ENCODE results near the gene ZFP2.

Gene ZFP2

DNA sequence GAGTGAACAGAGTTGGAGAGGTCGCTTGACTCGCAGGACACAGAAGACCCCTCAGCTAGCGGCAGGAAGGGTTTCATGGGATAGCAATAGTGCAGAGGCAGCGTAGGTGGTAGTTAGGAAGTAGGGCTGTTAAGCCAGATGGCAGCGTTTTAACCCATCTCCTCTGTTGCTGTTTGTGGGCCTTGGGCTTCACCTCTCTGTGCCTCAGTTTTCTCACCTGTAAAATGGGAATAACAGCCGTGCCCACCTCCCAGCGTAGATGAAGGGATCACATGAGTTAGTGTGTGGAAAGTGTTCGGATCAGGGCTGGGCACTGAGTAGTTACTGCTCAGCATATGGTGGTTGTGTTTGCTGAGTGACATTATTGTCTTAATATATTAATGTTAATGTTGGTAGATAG lies 34.1 kb upstream of the ZFP2 start:
- no peak for TF ChIP-seq EGR1 (IDR thresholded peaks at IDR 0.05)
- no peak for TF ChIP-seq TAF1 (IDR thresholded peaks at IDR 0.05; ENCODE audit: low read depth)
- no peak for TF ChIP-seq EP300 (IDR thresholded peaks at IDR 0.05; ENCODE audit: borderline replicate concordance)
- no peak for TF ChIP-seq YY1 (IDR thresholded peaks at IDR 0.05; ENCODE audit: low read depth)
- no peak for TF ChIP-seq TEAD4 (IDR thresholded peaks at IDR 0.05)
- TF ChIP-seq TCF12 (IDR thresholded peaks at IDR 0.05; ENCODE audit: low read depth): no peak
- TF ChIP-seq REST (IDR thresholded peaks at IDR 0.05; ENCODE audit: low read depth): no peak
- TF ChIP-seq CEBPB (IDR thresholded peaks at IDR 0.05): no peak
- TF ChIP-seq CREB1 (IDR thresholded peaks at IDR 0.05; ENCODE audit: low read depth): no peak
- TF ChIP-seq NFIC (IDR thresholded peaks at IDR 0.05): no peak
- TF ChIP-seq FOXM1 (IDR thresholded peaks at IDR 0.05; ENCODE audit: borderline replicate concordance, low read depth): no peak
- TF ChIP-seq MAX (IDR thresholded peaks at IDR 0.05): no peak
- TF ChIP-seq RAD21 (IDR thresholded peaks at IDR 0.05; ENCODE audit: low read depth): no peak
- no peak for TF ChIP-seq ZBTB7A (IDR thresholded peaks at IDR 0.05; ENCODE audit: low read depth)
- no peak for TF ChIP-seq USF1 (IDR thresholded peaks at IDR 0.05)

- TF ChIP-seq EP300 (IDR thresholded peaks at IDR 0.05; ENCODE audit: borderline replicate concordance) (no peak), MAX (IDR thresholded peaks at IDR 0.05) (no peak), TEAD4 (IDR thresholded peaks at IDR 0.05) (no peak), RAD21 (IDR thresholded peaks at IDR 0.05; ENCODE audit: low read depth) (no peak), FOXM1 (IDR thresholded peaks at IDR 0.05; ENCODE audit: borderline replicate concordance, low read depth) (no peak), CEBPB (IDR thresholded peaks at IDR 0.05) (no peak), CREB1 (IDR thresholded peaks at IDR 0.05; ENCODE audit: low read depth) (no peak), EGR1 (IDR thresholded peaks at IDR 0.05) (no peak), TCF12 (IDR thresholded peaks at IDR 0.05; ENCODE audit: low read depth) (no peak), REST (IDR thresholded peaks at IDR 0.05; ENCODE audit: low read depth) (no peak), ZBTB7A (IDR thresholded peaks at IDR 0.05; ENCODE audit: low read depth) (no peak), YY1 (IDR thresholded peaks at IDR 0.05; ENCODE audit: low read depth) (no peak), USF1 (IDR thresholded peaks at IDR 0.05) (no peak), TAF1 (IDR thresholded peaks at IDR 0.05; ENCODE audit: low read depth) (no peak)
These were observed 28.8 kb upstream of the ZFP2 start for GRCh38 chr5:178866946-178867345.

- TF ChIP-seq CREB1 (IDR thresholded peaks at IDR 0.05; ENCODE audit: low read depth) (no peak), TAF1 (IDR thresholded peaks at IDR 0.05; ENCODE audit: low read depth) (no peak), YY1 (IDR thresholded peaks at IDR 0.05; ENCODE audit: low read depth) (no peak), REST (IDR thresholded peaks at IDR 0.05; ENCODE audit: low read depth) (no peak), TEAD4 (IDR thresholded peaks at IDR 0.05) (no peak)
These were observed 26.1 kb upstream of the ZFP2 start for GRCh38 chr5:178869577-178869976.

DNA sequence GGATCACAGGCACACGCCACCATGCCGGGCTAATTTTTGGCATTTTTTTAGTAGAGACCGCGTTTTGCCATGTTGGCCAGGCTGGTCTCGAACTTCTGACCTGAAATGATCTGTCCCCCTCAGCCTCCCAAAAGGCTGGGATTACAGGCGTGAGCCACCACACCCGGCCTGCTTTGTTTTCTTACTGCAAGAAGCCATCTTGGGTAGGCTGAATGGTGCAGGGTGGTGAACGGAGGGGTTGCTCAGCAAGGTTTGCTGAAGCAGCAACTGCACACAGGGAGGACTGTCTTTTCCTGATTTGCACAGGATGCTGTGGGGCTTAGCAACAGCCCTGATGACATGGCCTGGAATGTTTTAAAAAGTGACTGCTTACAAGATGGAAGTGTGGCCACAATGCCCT lies 25.3 kb upstream of the ZFP2 start:
- TF ChIP-seq CREB1 (IDR thresholded peaks at IDR 0.05; ENCODE audit: low read depth) (no peak), YY1 (IDR thresholded peaks at IDR 0.05; ENCODE audit: low read depth) (no peak), USF1 (IDR thresholded peaks at IDR 0.05) (no peak), TCF12 (IDR thresholded peaks at IDR 0.05; ENCODE audit: low read depth) (no peak), RAD21 (IDR thresholded peaks at IDR 0.05; ENCODE audit: low read depth) (no peak), MAX (IDR thresholded peaks at IDR 0.05) (no peak), FOXM1 (IDR thresholded peaks at IDR 0.05; ENCODE audit: borderline replicate concordance, low read depth) (no peak), TEAD4 (IDR thresholded peaks at IDR 0.05) (no peak), CEBPB (IDR thresholded peaks at IDR 0.05) (no peak)
